NCI-H524 (cell line): ENCODE measurements around the gene MRI1.

Source experiments
- DNase-seq, 2 experiments: peaks; one replicate each; lab custom pipeline; 2025; lab: John Stamatoyannopoulos, UW

Gene MRI1

DNA sequence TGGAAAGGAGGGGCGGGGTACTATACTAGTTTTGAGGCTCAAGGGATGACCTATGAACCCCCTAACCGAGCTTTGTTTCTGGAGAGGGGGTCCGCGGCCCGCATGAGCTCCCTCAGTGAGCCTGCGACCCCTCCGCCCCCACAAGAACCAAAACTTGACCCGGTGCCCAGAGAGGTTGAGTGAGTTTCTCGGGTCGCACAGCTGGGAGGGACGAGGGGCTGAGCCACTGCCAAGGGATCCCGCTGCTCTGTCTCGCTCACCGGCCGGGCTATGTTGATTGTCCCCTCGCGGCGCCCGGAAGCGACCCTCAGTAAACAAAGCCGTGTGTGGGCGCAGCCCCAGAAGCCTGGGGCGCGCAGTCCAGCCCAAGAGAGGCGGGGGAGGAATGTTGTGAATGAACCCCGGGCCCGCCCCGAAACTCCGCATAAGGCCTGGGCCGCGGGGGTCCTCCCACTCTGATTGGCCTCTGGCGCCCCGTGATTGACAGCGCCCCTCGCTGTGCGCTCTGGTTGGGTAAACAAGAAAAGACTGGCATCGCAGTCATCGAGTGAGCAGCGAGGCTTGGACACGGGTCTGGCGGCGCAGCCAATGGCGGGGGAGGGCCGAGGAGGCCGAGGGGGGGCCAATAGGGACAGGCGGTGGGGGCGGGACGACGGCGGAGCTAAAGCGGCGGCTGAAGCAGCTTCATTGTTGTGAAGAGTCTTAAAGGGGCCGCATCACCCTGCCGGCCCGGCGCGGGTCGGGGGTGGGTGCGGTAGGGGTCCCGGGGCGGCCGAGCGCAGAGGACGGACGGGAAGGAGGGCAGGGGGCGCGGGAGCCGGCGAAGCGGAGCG lies 30.7 kb downstream of the MRI1 start, which contains the start of gene ZSWIM4:
Gene ZSWIM4, plus strand, starts transcription at position 687 of the 833 bp plus-strand sequence. CDS start 206 bp downstream, outside the sequence.
- DNase-seq, result peak; percentile 99

- peak; percentile 20 to 45 for DNase-seq
Observed at GRCh38 chr19:13795595-13796300, 31.4 kb downstream of the MRI1 start.

DNA sequence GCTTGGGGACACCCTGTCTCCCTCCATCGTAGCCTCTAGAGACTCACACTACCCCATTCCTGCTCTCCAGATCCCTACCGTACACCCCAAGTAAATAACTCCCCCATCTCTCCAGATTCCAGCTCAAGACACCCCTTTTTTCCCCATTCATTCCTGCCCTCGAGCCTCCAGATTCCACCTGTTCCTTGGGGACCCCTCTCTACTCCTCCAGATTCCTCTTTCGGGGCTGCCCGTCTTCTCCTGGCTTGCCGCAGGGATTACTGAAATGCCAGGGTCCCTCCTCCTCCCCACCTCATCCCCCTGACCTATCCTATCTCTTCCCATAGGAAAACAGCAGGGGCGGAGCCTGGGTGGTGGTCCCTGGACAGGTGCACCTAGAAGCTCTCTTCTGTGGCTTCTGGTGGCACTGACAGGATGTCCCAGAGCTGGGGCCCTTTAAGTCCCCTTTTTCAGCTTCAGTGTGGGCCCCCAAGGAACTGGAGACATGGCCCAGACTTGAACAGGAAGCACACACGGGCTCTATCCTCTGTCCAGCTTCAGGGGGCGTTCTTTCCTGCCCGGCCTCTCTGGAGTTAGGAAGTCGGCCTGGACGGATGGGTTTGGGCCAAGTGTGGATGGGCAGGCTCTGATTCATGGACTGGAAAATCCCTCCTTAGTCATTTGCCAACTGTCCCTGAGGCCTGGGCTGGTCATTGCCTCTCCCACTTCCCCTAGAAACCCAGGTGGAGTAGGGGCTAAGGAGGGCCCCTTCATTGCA lies 32.2 kb downstream of the MRI1 start:
- no peak for DNase-seq

DNA sequence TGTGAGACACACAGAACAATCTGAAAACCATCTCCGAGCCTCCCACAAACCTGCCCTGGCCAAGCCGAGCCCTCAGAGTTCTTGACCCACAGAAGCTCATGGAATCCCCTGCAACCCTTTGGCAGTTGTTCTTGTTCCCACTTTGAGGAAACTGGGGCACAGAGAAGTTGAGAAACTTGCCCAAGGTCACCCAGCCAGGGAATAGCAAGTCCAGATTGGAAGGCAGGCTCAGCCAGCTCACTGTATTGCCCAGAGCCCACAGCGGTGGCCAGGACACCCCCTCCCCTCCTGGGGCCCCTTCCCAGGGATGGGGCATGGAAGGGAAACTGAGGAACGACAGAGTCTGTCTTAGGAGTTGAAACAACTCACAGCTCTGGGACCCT lies 32.7 kb downstream of the MRI1 start:
- no peak for DNase-seq

- no peak for DNase-seq
Observed at GRCh38 chr19:13797870-13798269, 33.5 kb downstream of the MRI1 start.

GRCh38 chr19:13799669-13800068 lies 35.3 kb downstream of the MRI1 start:
- DNase-seq, result no peak

GRCh38 chr19:13803038-13803437 lies 38.7 kb downstream of the MRI1 start:
- no peak for DNase-seq

DNA sequence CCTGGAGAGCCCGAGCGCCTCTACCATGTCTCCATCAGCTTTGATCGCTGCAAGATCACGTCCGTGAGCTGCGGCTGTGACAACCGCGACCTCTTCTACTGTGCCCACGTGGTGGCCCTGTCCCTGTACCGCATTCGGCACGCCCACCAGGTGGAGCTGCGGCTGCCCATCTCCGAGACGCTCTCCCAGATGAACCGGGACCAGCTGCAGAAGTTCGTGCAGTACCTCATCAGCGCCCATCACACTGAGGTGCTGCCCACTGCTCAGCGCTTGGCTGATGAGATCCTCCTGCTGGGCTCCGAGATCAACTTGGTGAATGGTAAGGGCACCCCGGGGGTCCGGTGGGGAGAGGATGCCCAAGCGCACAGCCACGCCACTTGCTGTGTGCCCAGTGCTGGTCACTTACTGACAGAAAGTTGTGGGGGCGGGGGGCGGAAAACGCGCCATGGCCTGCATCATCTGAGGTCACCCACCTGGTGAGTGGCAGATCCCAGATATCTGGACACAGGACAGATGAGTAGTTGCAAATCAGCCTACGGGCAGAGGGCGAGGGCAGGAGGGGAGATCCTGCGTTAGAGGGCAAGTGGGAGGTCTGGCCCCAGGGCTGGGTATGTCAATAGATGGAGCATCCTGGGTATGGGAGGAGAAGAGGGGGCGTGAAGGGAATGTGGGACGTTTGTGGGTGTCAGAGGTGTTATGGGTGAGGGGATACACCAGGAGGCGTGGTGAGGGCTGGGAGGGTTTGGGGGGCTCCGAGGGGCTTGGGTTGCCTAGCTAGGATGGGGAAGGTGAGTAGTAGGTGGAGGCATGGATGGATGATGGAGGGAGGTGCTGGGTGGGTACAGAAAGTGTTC lies 40.7 kb downstream of the MRI1 start:
- no peak for DNase-seq

- no peak for DNase-seq
Observed at GRCh38 chr19:13806728-13807127, 42.4 kb downstream of the MRI1 start.

DNA sequence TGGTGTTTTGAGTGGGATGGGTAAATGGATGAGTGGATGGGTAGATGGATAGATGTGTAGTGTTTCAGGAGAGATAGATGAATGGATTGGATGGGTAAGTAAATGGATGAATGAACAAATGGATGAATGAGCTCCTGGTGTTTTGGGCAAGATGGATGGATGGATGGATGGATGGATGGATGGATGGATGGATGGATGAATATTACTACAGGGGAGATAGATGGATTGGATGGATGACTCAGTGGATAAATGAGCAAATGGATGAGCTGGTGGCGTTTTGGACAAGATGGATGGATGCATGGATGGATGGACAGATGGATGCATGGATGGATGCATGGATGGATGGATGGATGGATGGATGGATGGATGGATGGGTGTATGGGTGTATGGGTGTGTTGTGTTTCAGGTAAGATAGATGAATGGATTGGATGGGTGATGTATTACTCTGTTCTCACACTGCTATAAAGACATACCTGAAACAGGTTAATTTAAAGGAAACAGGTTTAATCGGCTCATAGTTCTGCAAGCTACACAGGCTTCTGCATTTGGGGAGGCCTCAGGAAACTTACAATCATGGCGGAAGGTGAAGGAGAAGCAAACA lies 43.2 kb downstream of the MRI1 start:
- DNase-seq, result no peak

DNA sequence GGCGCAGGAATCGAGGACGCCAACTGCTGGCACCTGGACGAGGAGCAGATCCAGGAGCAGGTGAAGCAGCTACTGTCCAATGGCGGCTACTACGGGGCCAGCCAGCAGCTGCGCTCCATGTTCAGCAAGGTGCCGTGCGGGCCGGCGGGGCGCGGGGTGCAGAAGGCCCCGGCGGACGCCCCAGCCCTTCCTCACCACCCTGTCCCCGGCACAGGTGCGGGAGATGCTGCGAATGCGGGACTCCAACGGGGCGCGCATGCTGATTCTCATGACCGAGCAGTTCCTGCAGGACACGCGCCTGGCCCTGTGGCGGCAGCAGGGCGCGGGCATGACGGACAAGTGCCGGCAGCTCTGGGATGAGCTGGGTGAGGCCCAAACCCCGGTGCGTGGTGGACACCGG lies 44.5 kb downstream of the MRI1 start:
- DNase-seq, result no peak

DNA sequence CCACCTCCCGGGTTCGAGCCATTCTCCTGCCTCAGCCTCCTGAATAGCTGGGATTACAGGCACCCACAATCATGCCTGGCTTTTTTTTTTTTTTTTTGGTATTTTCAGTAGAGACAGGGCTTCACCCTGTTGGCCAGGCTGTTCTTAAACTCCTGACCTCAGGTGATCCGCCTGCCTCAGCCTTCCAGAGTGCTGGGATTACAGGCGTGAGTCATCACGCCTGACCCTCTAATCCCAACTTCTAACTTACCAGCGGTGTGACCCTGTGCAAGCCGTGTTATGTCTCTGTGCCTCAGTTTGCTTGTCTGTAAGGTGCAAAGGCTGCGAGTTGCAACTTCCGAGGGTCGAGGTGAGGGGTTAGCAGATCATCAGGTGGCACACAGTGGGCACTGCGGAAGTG lies 48.2 kb downstream of the MRI1 start:
- DNase-seq, result no peak

- DNase-seq, result no peak
Observed at GRCh38 chr19:13813147-13813546, 48.8 kb downstream of the MRI1 start.

GRCh38 chr19:13814550-13814949 lies 50.2 kb downstream of the MRI1 start:
- no peak for DNase-seq

DNA sequence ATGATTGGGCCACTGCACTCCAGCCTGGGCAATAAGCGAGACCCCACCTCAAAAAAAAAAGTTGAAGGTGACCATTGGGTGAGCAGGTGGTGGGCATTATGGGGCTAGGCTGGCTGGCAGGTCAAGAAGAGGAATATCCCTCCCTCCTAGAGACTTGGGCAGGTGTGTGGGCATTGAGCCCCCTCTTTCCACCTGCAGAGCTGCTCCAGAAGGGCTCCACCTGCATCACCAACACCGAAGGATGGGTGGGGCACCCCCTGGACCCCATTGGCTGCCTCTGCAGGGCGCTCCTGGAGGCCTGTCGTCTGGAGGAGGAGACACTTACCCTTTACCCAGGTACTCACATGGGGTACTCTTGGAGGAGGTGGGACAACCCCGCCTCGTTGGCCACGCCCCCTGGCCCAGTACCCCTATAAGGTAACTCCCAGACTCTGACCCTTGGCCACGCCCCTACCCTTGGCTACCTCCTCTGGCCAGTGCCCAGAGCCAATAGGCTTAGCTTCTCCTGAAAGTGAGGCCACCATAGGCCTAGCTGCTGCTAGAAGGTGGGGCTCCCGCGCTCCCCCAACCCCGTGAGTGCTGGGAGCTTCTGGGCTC lies 52.8 kb downstream of the MRI1 start:
- DNase-seq, result no peak

DNA sequence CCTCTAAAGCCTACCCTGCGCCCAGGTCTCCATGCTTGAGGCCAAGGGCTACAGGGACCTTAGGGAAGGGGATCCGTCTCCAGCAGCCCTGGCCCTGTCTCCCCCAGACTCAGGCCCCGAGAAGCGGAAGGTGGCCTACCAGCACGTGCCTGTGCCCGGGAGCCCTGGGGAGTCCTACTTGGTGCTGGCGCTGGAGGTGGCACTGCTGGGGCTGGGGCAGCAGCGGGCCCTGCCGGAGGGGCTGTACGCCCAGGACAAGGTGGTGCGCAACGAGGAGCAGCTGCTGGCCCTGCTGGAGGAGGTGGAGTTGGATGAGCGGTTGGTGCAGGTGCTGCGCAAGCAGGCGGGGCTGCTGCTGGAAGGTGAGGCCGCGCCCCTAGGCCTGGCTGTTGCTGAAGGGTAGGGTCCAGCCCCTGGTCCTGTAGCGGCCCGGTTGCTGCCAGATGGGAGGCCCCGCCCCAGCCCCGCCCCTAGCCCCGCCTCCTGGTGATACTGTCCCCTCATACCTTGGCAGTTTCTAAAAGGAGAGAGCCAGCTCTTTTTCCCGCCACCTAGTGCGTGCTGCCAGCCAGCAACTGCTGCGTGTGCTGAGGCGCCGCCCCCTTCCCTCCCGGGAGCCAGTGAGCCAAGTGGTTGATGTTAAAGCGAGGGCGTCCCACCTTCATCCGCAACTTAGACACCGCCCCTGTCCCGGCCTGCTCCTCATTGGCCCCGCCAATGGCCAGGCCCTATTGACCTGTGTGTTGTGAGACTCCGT lies 53.5 kb downstream of the MRI1 start:
- no peak for DNase-seq

- DNase-seq, result no peak
Observed at GRCh38 chr19:13819238-13819637, 54.9 kb downstream of the MRI1 start.

GRCh38 chr19:13821292-13821691 lies 57.0 kb downstream of the MRI1 start:
- DNase-seq, result no peak

- DNase-seq, result no peak
Observed at GRCh38 chr19:13823256-13823655, 58.9 kb downstream of the MRI1 start.
